HepG2 (cell line): ENCODE data around the gene SPTB.

ENCODE experiments used
- CTCF ChIP-seq: sonication (generic); formaldehyde crosslinking; IDR thresholded peaks from 2 replicates; pipeline ENCODE4 v1.5.0; 2020; ENCODE audit warnings: mild to moderate bottlenecking, missing genetic modification reagents, moderate library complexity
- KAT7 ChIP-seq: IDR thresholded peaks from 2 replicates; pipeline ENCODE4 v1.6.1; 2018; ENCODE audit warnings: borderline replicate concordance, missing compliant biosample characterization
- LBX2 ChIP-seq: sonication (generic); formaldehyde crosslinking; IDR thresholded peaks from 2 replicates; pipeline ENCODE4 v1.5.0; 2020; ENCODE audit warnings: missing genetic modification reagents, mild to moderate bottlenecking, borderline replicate concordance
- MTA3 ChIP-seq: sonication (generic); formaldehyde crosslinking; IDR thresholded peaks from 2 replicates; pipeline ENCODE4 v1.4.0; 2020; ENCODE audit warnings: missing genetic modification reagents
- MYC ChIP-seq: sonication (generic); formaldehyde crosslinking; IDR thresholded peaks from 2 replicates; pipeline ENCODE4 v1.9.0; 2021; ENCODE audit warnings: missing genetic modification reagents, borderline replicate concordance
- POLR2A ChIP-seq, 2 experiments: IDR thresholded peaks; 2 replicates each; pipeline ENCODE4 v1.6.1; 2011; ENCODE audit warnings: low read depth in 2 of 2, low read length in 2 of 2, mild to moderate bottlenecking in 1 of 2, moderate library complexity in 1 of 2; ENCODE audit not compliant: insufficient read depth in 1 of 2
- TAF1 ChIP-seq: sonication (generic); formaldehyde crosslinking; IDR thresholded peaks from 2 replicates; pipeline ENCODE4 v1.4.0; 2020; ENCODE audit warnings: missing genetic modification reagents
- TARDBP ChIP-seq: sonication (generic); formaldehyde crosslinking; IDR thresholded peaks from 2 replicates; pipeline ENCODE4 v1.8.0; 2022; ENCODE audit warnings: mild to moderate bottlenecking, missing genetic modification reagents
- THAP11 ChIP-seq: IDR thresholded peaks from 2 replicates; pipeline ENCODE4 v1.6.1; 2016; ENCODE audit warnings: missing biosample characterization, missing genetic modification reagents
- YY1 ChIP-seq: IDR thresholded peaks from 2 replicates; pipeline ENCODE4 v1.6.1; 2011; ENCODE audit warnings: low read length, low read depth, moderate library complexity, mild to moderate bottlenecking; ENCODE audit not compliant: insufficient read depth, insufficient replicate concordance
- ZFP36 ChIP-seq: fragments of 150-350 bp; IDR thresholded peaks from 2 replicates; pipeline ENCODE4 v1.6.1; 2018; ENCODE audit warnings: borderline replicate concordance, low read length, low read depth; ENCODE audit not compliant: partially characterized antibody
- ZNF17 ChIP-seq: sonication (generic); formaldehyde crosslinking; IDR thresholded peaks from 2 replicates; pipeline ENCODE4 v1.5.0; 2020; ENCODE audit warnings: mild to moderate bottlenecking, missing genetic modification reagents

GRCh38 chr14:64857979-64858744 lies 21.5 kb downstream of the SPTB start:
- no peak for TF ChIP-seq POLR2A (IDR thresholded peaks at IDR 0.05; ENCODE audit: insufficient read depth in 1 of 2, low read depth in 2 of 2, low read length in 2 of 2)
- TF ChIP-seq ZFP36 = no peak
- no peak for TF ChIP-seq CTCF (CRISPR knock-in tag)
- no peak for TF ChIP-seq MTA3 (CRISPR knock-in tag)
- TF ChIP-seq ZNF17 (CRISPR knock-in tag) = no peak
- TF ChIP-seq KAT7 (CRISPR knock-in tag) = no peak
- TF ChIP-seq YY1 = no peak
- TF ChIP-seq LBX2 (CRISPR knock-in tag) = no peak
- no peak for TF ChIP-seq THAP11 (CRISPR knock-in tag)
- TF ChIP-seq TAF1 (CRISPR knock-in tag) = no peak
- TF ChIP-seq MYC (CRISPR knock-in tag) = no peak
- TF ChIP-seq TARDBP (CRISPR knock-in tag) = no peak
